ENCODE measurements around the gene NXF2.
"Not testable (repeated sequence)": the region's sequence is repeated elsewhere in the genome, so short reads cannot be mapped to it uniquely, and the experiment has no call there.

GRCh38 chrX:102240265-102240664, 6.7 kb upstream of the NXF2 start:
- not testable (repeated sequence) for TF ChIP-seq CTCF, POLR2A (IDR thresholded peaks at IDR 0.05)
